ENCODE data around the gene LRRC17. TPM values are rescaled to one million over a fixed set of nuclear protein-coding genes. Genes with fewer than 3 reads are reported as not detected.
"Not testable (repeated sequence)": the region's sequence is repeated elsewhere in the genome, so short reads cannot be mapped to it uniquely, and the experiment has no call there.

Gene LRRC17
- total RNA-seq, 2 experiments from 2014 or later, result 0.21 TPM; not detected in 1

DNA sequence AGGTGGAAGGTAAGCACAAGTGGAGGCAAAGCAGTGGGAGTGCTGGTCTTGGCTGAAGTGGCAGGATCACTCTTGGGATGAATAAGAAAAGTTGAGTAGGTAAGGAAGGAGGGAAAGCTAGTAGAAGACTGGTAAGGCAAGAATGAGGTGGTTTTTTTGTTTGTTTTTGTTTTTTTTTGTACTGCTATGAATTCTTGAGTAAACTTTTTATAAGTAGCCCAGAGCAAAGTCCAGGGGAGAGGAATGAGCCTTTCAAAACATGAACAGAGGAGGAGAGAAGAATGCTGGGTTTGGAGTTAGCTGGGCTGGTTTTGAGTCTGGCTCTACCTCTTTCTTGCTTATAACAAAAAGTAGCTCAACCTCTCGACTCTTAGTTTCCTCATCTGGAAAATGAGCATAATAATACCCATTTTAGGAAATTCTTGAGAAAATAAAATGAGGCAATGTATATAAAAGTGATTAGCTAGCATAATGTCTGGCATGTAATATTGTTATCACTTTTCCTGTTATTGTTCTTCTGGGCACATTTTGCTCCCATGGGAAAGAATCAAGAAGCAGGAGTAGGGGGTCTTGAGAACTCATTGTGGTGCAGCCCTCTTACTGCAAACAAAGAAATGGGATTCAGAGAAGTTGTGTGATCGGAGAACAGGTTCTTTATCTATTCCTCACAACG, 24.1 kb upstream of the LRRC17 start:
- DNase-seq, result no peak
- H3K9me3 Mint-ChIP-seq (ENCODE audit: insufficient read depth), result no peaks in the 10 kb centered on the region
- H3K4me1 Mint-ChIP-seq (ENCODE audit: low read depth), result no peaks in the 10 kb centered on the region
- H3K27me3 Mint-ChIP-seq (ENCODE audit: low read depth), result peaks cover 3% of the 10 kb centered on the region
- ChIA-PET POLR2A (no interaction called here), CTCF (no interaction called here)
- H3K36me3 Mint-ChIP-seq (ENCODE audit: low read depth), result no peaks in the 10 kb centered on the region
- no peak overlapping the region for H3K4me3 Mint-ChIP-seq
- H3K27ac Mint-ChIP-seq, result no peak overlapping the region
- ATAC-seq, result no peak

DNA sequence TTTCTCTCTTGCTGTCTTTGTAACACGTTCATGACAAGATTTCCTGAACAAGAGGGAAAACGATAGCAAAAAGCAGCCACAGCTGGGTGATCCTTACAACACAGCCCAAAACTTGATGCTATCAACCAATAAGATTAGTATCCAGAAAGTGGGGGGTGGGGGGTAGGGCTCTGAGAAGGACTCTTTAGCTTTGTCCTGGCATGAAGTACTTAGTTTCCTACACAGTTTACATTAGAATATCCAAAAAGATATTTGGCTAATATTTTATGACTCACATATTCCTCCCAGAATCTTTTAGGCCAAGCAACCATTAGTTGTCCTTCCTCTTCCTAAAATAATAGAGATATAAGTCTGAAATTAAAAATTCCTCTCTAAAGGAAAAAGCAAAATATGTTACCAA, 22.9 kb upstream of the LRRC17 start:
- ATAC-seq (no peak), DNase-seq (no peak)
- Mint-ChIP-seq H3K36me3 (ENCODE audit: low read depth) (no peaks in the 10 kb centered on the region), H3K4me3 (no peak overlapping the region), H3K9me3 (ENCODE audit: insufficient read depth) (no peaks in the 10 kb centered on the region), H3K27ac (no peak overlapping the region), H3K4me1 (ENCODE audit: low read depth) (no peaks in the 10 kb centered on the region), H3K27me3 (ENCODE audit: low read depth) (peaks cover 3% of the 10 kb centered on the region)
- ChIA-PET CTCF (no interaction called here), POLR2A (no interaction called here)

DNA sequence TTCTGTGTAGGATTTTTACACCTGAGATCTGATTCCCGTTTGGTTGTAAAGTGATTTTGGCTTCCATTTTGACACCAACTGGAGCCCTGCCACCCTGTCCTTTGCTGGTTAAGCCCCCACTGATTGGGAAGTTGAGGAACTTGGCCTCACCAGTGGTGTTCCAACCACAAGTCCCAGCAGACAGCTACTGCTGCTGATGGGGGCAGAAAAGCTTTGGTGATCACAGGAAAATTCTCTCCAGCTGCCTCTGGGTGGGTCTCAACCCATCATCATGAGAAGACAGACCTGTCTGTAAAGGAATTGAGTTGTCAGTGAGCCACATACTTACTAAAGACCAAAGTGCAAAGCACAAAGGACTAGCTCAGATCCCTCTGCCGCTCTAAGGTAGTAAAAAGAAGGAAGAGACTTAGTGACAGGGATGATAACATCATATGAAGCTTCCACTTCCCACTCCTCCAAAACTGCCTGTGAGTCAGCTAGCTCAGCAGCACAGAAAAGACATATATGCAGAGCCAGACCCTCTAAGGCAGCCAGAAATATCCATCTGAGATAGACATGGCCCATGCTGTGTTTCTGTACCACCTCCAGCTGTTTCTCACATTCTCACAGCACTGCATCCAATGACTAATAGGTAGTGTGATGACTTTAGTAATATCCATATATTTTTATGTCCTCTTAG, 22.4 kb upstream of the LRRC17 start:
- DNase-seq (no peak), ATAC-seq (no peak)
- Mint-ChIP-seq H3K4me3 (no peak overlapping the region), H3K36me3 (ENCODE audit: low read depth) (no peaks in the 10 kb centered on the region), H3K9me3 (ENCODE audit: insufficient read depth) (no peaks in the 10 kb centered on the region), H3K27me3 (ENCODE audit: low read depth) (peaks cover 3% of the 10 kb centered on the region), H3K27ac (no peak overlapping the region), H3K4me1 (ENCODE audit: low read depth) (no peaks in the 10 kb centered on the region)
- CTCF ChIA-PET, result no interaction called here
- POLR2A ChIA-PET, result no interaction called here

DNA sequence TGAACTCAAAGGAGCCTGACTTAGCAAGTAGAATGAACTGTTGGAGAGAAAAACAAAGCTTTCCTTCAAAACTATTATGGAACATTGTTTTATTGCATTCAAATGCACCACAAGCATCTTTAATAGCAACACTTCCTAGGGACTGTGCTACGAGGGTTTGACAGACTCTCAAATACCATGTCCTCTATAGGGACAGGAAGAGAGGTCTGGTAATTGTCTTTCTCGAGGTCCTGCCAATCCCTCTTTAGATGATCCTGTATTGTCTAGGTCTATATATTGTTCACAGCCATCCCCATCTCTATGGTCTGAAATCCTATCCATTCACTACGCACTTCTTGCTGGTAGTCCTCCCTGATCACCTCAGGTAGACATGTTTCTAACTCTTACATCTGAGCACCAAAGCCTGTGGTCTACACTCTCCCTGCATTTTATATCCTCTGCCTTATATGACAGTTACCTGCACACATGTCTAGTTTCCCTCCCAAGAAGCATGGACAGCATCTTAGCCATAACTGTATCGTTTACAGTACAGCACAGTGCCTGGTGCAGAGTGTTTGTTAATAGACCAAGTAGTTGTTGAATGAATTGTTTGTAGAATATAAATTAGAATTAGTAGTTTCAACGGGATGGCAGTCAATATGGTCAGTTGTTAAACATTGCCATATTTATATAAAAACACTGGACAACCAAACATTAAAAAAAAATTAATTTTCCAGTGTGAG, 21.7 kb upstream of the LRRC17 start:
- H3K27me3 Mint-ChIP-seq (ENCODE audit: low read depth), result peaks cover 3% of the 10 kb centered on the region
- no peaks in the 10 kb centered on the region for H3K4me1 Mint-ChIP-seq (ENCODE audit: low read depth)
- no peak for ATAC-seq
- no peak overlapping the region for H3K4me3 Mint-ChIP-seq
- DNase-seq, result no peak
- ChIA-PET POLR2A (no interaction called here), CTCF (no interaction called here)
- no peak overlapping the region for H3K27ac Mint-ChIP-seq
- H3K36me3 Mint-ChIP-seq (ENCODE audit: low read depth), result no peaks in the 10 kb centered on the region
- no peaks in the 10 kb centered on the region for H3K9me3 Mint-ChIP-seq (ENCODE audit: insufficient read depth)

DNA sequence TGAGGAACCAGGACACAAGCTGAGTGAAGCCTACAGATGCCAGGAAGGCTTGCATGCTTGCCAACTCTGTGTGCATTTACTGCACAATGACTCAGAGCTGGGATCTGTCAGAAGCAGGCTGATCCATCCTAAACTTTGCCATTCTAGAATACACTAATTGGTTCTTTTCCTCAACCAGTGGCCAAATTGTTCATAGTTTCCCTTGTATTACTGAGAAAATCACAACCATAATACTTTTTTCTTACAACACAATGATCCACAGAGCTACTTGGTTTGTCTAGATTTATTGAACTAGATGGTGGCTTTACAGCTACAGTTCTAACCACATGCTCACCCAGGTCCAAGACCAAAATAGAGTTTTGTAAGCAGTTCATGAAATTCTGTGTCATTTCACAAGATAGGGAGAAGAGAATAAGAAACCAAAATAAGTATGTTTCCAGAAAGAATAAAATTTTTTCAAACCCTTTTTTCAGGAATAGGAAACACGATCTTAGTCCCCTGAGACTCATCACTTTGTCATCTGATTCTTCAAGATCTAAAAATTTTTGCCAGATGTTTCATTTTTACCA, 21.0 kb upstream of the LRRC17 start:
- Mint-ChIP-seq H3K27me3 (ENCODE audit: low read depth) (peaks cover 3% of the 10 kb centered on the region), H3K27ac (no peak overlapping the region), H3K9me3 (ENCODE audit: insufficient read depth) (no peaks in the 10 kb centered on the region), H3K36me3 (ENCODE audit: low read depth) (no peaks in the 10 kb centered on the region), H3K4me3 (no peak overlapping the region), H3K4me1 (ENCODE audit: low read depth) (no peaks in the 10 kb centered on the region)
- ATAC-seq, result no peak
- DNase-seq, result no peak
- ChIA-PET CTCF (no interaction called here), POLR2A (no interaction called here)

DNA sequence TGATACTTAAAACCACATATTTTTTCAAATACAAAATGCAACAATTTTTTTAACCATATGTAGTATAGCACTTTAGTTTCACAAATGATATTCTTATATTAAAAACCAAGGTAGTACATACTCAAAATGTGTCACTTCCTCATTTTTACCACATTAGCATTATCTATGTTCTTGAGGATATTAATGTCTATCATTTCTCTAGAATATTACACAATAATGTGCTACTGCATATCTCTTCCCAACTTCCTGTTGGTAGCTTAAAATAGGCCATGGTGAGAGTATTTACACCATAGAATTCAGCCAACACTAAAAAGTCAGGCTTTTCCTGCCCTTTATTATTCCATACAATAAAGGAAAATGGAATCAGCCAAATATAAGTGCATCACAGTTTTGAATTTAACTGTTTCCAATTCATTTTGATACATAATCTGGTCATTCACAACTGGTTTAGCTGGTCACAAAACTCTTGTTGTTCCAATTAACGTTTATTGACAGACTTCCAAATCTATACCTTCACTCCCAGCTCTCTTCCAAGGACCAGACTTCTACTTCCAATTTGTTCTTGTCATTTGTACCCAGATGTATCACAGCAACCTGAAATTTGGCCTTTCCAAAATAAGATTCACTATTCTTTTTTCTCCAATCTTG, 20.0 kb upstream of the LRRC17 start:
- no peaks in the 10 kb centered on the region for H3K36me3 Mint-ChIP-seq (ENCODE audit: low read depth)
- ATAC-seq (no peak), DNase-seq (no peak)
- no peak overlapping the region for H3K27ac Mint-ChIP-seq
- H3K9me3 Mint-ChIP-seq (ENCODE audit: insufficient read depth), result no peaks in the 10 kb centered on the region
- no peaks in the 10 kb centered on the region for H3K4me1 Mint-ChIP-seq (ENCODE audit: low read depth)
- CTCF ChIA-PET, result no interaction called here
- peaks cover 3% of the 10 kb centered on the region for H3K27me3 Mint-ChIP-seq (ENCODE audit: low read depth)
- no peak overlapping the region for H3K4me3 Mint-ChIP-seq
- POLR2A ChIA-PET, result no interaction called here

DNA sequence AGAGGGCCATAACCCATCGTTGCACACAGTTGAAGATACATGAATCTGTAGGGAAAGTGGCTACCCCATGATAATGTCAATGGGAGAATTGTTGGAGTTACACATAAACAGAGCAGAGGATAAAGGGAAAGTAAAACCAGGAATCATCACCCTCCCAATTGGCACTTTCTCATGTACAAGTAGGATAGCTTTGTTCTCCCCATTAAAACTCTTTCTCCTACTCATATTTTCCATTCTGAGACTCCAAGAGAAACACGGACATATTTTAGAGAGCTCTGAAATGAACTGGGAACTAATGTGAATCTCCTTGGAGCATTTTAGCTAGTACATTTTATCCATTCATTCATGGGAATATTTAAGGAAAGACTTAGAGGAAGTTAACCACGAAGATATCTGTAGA, 17.2 kb upstream of the LRRC17 start:
- H3K4me3 Mint-ChIP-seq, result no peak overlapping the region
- no peaks in the 10 kb centered on the region for H3K36me3 Mint-ChIP-seq (ENCODE audit: low read depth)
- no peak for ATAC-seq
- no peaks in the 10 kb centered on the region for H3K9me3 Mint-ChIP-seq (ENCODE audit: insufficient read depth)
- ChIA-PET CTCF (no interaction called here), POLR2A (no interaction called here)
- H3K27me3 Mint-ChIP-seq (ENCODE audit: low read depth), result peaks cover 3% of the 10 kb centered on the region
- DNase-seq, result no peak
- H3K4me1 Mint-ChIP-seq (ENCODE audit: low read depth), result no peaks in the 10 kb centered on the region
- no peak overlapping the region for H3K27ac Mint-ChIP-seq

DNA sequence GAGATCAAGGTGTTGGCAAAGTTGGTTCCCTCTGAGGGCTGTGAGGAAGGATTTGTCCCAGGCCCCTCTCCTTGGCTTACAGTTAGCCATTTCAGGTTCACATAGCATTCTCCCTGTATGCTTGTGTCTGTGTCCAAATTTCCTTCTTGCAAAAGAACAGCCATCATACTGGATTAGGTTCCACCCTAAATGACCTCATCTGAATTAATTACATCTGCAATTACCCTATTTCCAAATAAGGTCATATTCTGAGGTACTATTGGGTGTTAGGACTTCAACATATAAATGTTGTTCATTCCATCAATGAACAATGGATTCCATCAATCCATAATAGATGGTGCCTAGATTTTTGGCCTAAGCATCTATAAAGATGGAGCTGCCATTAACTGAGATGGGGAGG, 16.2 kb upstream of the LRRC17 start:
- Mint-ChIP-seq H3K9me3 (ENCODE audit: insufficient read depth) (no peaks in the 10 kb centered on the region), H3K4me3 (no peak overlapping the region), H3K27ac (no peak overlapping the region), H3K36me3 (ENCODE audit: low read depth) (no peaks in the 10 kb centered on the region), H3K27me3 (ENCODE audit: low read depth) (no peaks in the 10 kb centered on the region), H3K4me1 (ENCODE audit: low read depth) (no peaks in the 10 kb centered on the region)
- POLR2A ChIA-PET, result no interaction called here
- no peak for DNase-seq
- CTCF ChIA-PET, result no interaction called here
- no peak for ATAC-seq

DNA sequence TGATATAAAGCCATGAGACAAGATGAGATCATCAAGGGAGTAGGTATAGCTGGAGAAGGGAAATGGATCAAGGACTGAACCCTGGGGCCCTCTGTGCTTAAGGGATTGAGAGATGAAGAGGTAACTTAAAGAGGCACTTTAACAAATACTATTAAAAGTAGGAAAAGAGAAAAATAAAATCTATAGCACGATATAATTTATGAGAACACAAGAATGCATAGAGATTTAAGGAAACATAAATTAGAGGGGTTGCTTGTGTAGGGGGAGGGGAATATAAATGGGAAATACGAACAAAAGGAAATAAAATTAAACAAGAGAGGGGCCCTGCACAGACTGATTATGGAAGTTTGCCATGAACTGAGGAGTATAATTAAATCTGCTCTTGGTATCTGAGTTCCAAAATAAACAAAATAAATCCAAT, 15.6 kb upstream of the LRRC17 start:
- ATAC-seq (no peak), DNase-seq (no peak)
- ChIA-PET CTCF (no interaction called here), POLR2A (no interaction called here)
- H3K27ac Mint-ChIP-seq, result no peak overlapping the region
- H3K36me3 Mint-ChIP-seq (ENCODE audit: low read depth), result no peaks in the 10 kb centered on the region
- H3K27me3 Mint-ChIP-seq (ENCODE audit: low read depth), result no peaks in the 10 kb centered on the region
- H3K4me1 Mint-ChIP-seq (ENCODE audit: low read depth), result no peaks in the 10 kb centered on the region
- H3K4me3 Mint-ChIP-seq, result no peak overlapping the region
- H3K9me3 Mint-ChIP-seq (ENCODE audit: insufficient read depth), result no peaks in the 10 kb centered on the region

DNA sequence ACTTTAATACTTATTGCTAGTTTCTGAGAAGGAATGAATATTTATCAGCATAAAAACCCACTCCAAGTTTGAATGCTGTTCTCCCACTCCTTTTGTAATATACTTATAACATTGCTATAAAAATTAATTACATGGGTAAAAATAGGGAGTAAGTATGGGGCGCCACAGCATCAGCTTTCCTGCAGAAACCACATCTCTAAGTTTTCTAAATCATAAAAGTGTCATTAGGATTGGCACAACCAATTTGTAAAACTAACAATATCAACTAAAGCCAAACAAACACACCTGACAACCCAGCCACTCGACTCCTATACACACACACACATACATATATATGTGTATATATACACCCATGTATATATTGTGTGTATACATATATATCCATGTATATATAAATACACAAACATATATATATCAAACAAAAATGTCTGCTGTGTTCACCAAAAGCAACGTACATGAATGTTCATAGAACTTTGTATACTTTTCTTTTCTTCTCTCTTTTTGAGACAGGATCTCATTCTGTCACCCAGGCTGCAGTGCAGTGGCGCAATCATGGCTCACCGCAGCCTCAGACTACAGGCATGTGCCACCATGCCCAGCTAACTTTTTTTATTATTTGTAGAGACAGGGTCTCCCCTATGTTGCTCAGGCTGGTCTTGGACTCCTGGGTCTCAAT, 14.8 kb upstream of the LRRC17 start:
- Mint-ChIP-seq H3K4me1 (ENCODE audit: low read depth) (no peaks in the 10 kb centered on the region), H3K27me3 (ENCODE audit: low read depth) (peaks cover 2% of the 10 kb centered on the region), H3K36me3 (ENCODE audit: low read depth) (no peaks in the 10 kb centered on the region), H3K9me3 (ENCODE audit: insufficient read depth) (no peaks in the 10 kb centered on the region), H3K4me3 (no peak overlapping the region), H3K27ac (no peak overlapping the region)
- DNase-seq, result no peak
- no peak for ATAC-seq
- POLR2A ChIA-PET, result no interaction called here
- CTCF ChIA-PET, result no interaction called here

DNA sequence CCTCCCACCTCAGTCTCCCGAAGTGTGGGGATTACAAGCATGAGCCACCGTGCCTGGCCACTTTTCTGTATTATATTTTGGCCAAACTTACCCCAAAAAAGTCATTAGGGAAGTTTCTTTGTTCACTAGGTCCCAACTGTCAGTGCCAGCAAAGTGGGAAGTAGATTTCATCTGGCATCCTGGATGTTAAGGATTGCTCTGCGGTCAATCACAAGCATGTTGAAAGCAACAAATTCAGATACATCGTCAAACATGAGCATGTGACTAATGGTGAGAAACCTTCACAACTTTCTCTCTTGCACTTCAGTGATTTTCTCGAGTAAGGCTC, 14.3 kb upstream of the LRRC17 start:
- no peaks in the 10 kb centered on the region for H3K4me1 Mint-ChIP-seq (ENCODE audit: low read depth)
- H3K27ac Mint-ChIP-seq, result no peak overlapping the region
- no peak overlapping the region for H3K4me3 Mint-ChIP-seq
- no peaks in the 10 kb centered on the region for H3K9me3 Mint-ChIP-seq (ENCODE audit: insufficient read depth)
- DNase-seq (no peak), ATAC-seq (no peak)
- ChIA-PET POLR2A (no interaction called here), CTCF (no interaction called here)
- H3K36me3 Mint-ChIP-seq (ENCODE audit: low read depth), result no peaks in the 10 kb centered on the region
- H3K27me3 Mint-ChIP-seq (ENCODE audit: low read depth), result peaks cover 2% of the 10 kb centered on the region

DNA sequence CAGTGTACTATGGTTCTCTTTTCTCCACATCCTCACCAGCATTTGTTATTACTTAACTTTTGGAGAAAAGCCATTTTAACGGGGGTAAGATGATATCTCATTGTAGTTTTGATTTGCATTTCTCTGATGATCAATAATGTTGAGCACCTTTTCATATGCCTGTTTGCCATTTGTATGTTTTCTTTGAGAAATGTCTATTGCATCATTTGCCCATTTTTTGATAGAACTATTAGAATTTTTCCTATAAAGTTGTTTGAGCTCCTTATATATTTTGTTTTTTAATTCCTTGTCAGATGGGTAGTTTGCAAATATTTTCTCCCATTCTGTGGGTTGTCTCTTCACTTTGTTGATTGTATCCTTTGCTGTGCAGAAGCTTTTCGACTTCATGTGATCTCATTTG, 10.7 kb upstream of the LRRC17 start:
- H3K27me3 Mint-ChIP-seq (ENCODE audit: low read depth); POLR2A ChIA-PET; DNase-seq; H3K27ac Mint-ChIP-seq; H3K9me3 Mint-ChIP-seq (ENCODE audit: insufficient read depth); H3K4me3 Mint-ChIP-seq; CTCF ChIA-PET; H3K4me1 Mint-ChIP-seq (ENCODE audit: low read depth); ATAC-seq; H3K36me3 Mint-ChIP-seq (ENCODE audit: low read depth): not testable (repeated sequence)
